B cell (primary cell): ENCODE measurements around the gene ADK. TPM values are rescaled to one million over a fixed set of nuclear protein-coding genes. Genes with fewer than 3 reads are reported as not detected.

Experiments
- ATAC-seq: fragments of 200-7000 bp; cut with Tn5 transposase; one replicate; pipeline ENCODE4 v1.10.0; 2021; ENCODE audit warnings: low read depth, mild to moderate bottlenecking, moderate number of reproducible peaks, moderate library complexity
- CTCF ChIA-PET: fragments of 350-600 bp; sonication (Branson Sonifier 250); formaldehyde crosslinking; loops from one replicate; lab custom pipeline; 2021; ENCODE audit warnings: antibody characterized with exemption, inconsistent platforms; lab: Charles Lee
- POLR2A ChIA-PET: fragments of 350-600 bp; sonication (Branson Sonifier 250); formaldehyde crosslinking; loops from one replicate; lab custom pipeline; 2021; ENCODE audit warnings: antibody characterized with exemption; lab: Charles Lee
- DNase-seq: peaks from one replicate; pipeline ENCODE4 v3.0.0; 2013
- H2AFZ ChIP-seq: 2 replicates; pipeline ENCODE4 v1.6.1; 2012; ENCODE audit warnings: mild to moderate bottlenecking, low read depth, low read length; ENCODE audit not compliant: insufficient read depth, poor library complexity, severe bottlenecking
- H3K27ac ChIP-seq, 2 donors: 1 replicate in 1 of 2; 2 replicates in 1 of 2; pipeline ENCODE4 v1.5.1; 2012 to 2013; ENCODE audit warnings: low read length in 2 of 2, mild to moderate bottlenecking in 2 of 2, moderate library complexity in 1 of 2
- H3K27me3 ChIP-seq, 4 experiments: fragments of 200-600 bp in 1 of 4; sonication (generic) in 1 of 4; replicated peaks in 1 of 4; 1 replicate in 2 of 4; 2 replicates in 2 of 4; pipeline versions ENCODE4 v1.6.1 to v1.7.0; 2013 to 2016; ENCODE audit warnings: low read length in 3 of 4, mild to moderate bottlenecking in 2 of 4, mixed read lengths in 1 of 4, moderate library complexity in 1 of 4; ENCODE audit not compliant: insufficient read depth in 4 of 4, control insufficient read depth in 3 of 4; ENCODE audit errors: control extremely low read depth in 1 of 4
- H3K36me3 ChIP-seq, 2 experiments: replicated peaks in 1 of 2; 1 replicate in 1 of 2; 2 replicates in 1 of 2; pipeline versions ENCODE4 v1.6.1 to v1.7.1; 2013; ENCODE audit warnings: low read length in 1 of 2; ENCODE audit not compliant: insufficient read depth in 2 of 2, control insufficient read depth in 1 of 2; ENCODE audit errors: control extremely low read depth in 1 of 2, extremely low read depth in 1 of 2
- H3K4me1 ChIP-seq, 2 donors: fragments of 200-600 bp in 1 of 2; sonication (generic) in 1 of 2; 1 replicate in 1 of 2; 2 replicates in 1 of 2; pipeline versions ENCODE4 v1.5.1 to v1.6.1; 2013 to 2017; ENCODE audit warnings: low read length in 2 of 2; ENCODE audit not compliant: control insufficient read depth in 2 of 2, insufficient read depth in 2 of 2
- H3K4me2 ChIP-seq: replicated peaks from 2 replicates; pipeline ENCODE3; 2012; ENCODE audit warnings: mild to moderate bottlenecking, low read depth, low read length; ENCODE audit not compliant: poor library complexity, severe bottlenecking
- H3K4me3 ChIP-seq, 5 experiments: fragments of 200-600 bp in 1 of 5; sonication (generic) in 1 of 5; 1 replicate in 3 of 5; 2 replicates in 2 of 5; pipeline versions ENCODE4 v1.5.1 to v1.7.0; 2011 to 2016; ENCODE audit warnings: low read length in 4 of 5, mild to moderate bottlenecking in 4 of 5, low read depth in 2 of 5, control low read depth in 1 of 5, moderate library complexity in 1 of 5; ENCODE audit not compliant: insufficient read depth in 1 of 5; ENCODE audit errors: control extremely low read depth in 1 of 5, extremely low read depth in 1 of 5
- H3K79me2 ChIP-seq: fragments of 200-600 bp; sonication (generic); one replicate; pipeline ENCODE4 v1.6.0; 2016; ENCODE audit warnings: low read length; ENCODE audit not compliant: control insufficient read depth, insufficient read depth
- H3K9ac ChIP-seq: fragments of 200-600 bp; sonication (generic); 2 replicates; pipeline ENCODE4 v1.6.1; 2017; ENCODE audit warnings: mild to moderate bottlenecking, low read length, moderate library complexity
- H3K9me3 ChIP-seq, 3 donors: one replicate each; pipeline versions ENCODE4 v1.6.1 to v1.7.1; 2013; ENCODE audit warnings: low read length in 2 of 3; ENCODE audit not compliant: control insufficient read depth in 2 of 3, insufficient read depth in 1 of 3; ENCODE audit errors: control extremely low read depth in 1 of 3
- H4K20me1 ChIP-seq: 2 replicates; pipeline ENCODE4 v1.6.0; 2012; ENCODE audit warnings: mild to moderate bottlenecking, low read length; ENCODE audit not compliant: insufficient read depth, control insufficient read depth, poor library complexity, severe bottlenecking
- H3K27ac Mint-ChIP-seq: one replicate; pipeline ENCODE4 v1.8.0; 2021; ENCODE audit warnings: mixed read lengths
- H3K27me3 Mint-ChIP-seq: one replicate; pipeline ENCODE4 v1.8.0; 2021; ENCODE audit warnings: mixed read lengths
- H3K4me1 Mint-ChIP-seq: one replicate; pipeline ENCODE4 v1.8.0; 2021; ENCODE audit warnings: mixed read lengths
- H3K4me3 Mint-ChIP-seq: one replicate; pipeline ENCODE4 v1.8.0; 2021; ENCODE audit warnings: mixed read lengths
- H3K9me3 Mint-ChIP-seq: one replicate; pipeline ENCODE4 v1.8.0; 2022; ENCODE audit warnings: mixed read lengths; ENCODE audit not compliant: insufficient read depth
- EZH2 ChIP-seq: IDR thresholded peaks from 2 replicates; pipeline ENCODE4 v1.6.1; 2012; ENCODE audit warnings: borderline replicate concordance, low read depth, mild to moderate bottlenecking, moderate library complexity, low read length; ENCODE audit not compliant: insufficient read depth, poor library complexity, severe bottlenecking
- WGBS: methylation state at CpG from one replicate; pipeline ENCODE4 v1.1.5; 2013; ENCODE audit warnings: missing lambda C conversion rate; ENCODE audit not compliant: insufficient coverage; 5-methylcytosine and 5-hydroxymethylcytosine counted together
- intact Hi-C: fragments of 100-400 bp; cut with micrococcal nuclease; formaldehyde crosslinking; loops from one replicate; pipeline ENCODE4 v1.10.0; 2022
- polyA plus RNA-seq: library from polyadenylated mRNA; depleted of rRNA; stranded (reverse); fragments of >200 nt; gene quantifications from 2 replicates; pipeline ENCODE4 v1.2.3, GENCODE V29; 2012
- total RNA-seq, 2 donors: library from RNA; stranded (reverse); fragments of 120-200 nt in 1 of 2; gene quantifications; 1 replicate in 1 of 2; 2 replicates in 1 of 2; pipeline versions ENCODE4 v1.2.3 to v1.2.4, GENCODE V29; 2013 to 2022
- TF ChIP-seq, protein P1 (sequence below): fragments of 200-600 bp; IDR thresholded peaks from one replicate; pipeline ENCODE4 v1.8.0; 2022; ENCODE audit warnings: antibody characterized with exemption, mild to moderate bottlenecking

ADK gene
- total and polyA plus RNA-seq, 2 donors (not counting 1 experiment from before 2014, with no cell fraction given), result 37.2 to 52.6 TPM

DNA sequence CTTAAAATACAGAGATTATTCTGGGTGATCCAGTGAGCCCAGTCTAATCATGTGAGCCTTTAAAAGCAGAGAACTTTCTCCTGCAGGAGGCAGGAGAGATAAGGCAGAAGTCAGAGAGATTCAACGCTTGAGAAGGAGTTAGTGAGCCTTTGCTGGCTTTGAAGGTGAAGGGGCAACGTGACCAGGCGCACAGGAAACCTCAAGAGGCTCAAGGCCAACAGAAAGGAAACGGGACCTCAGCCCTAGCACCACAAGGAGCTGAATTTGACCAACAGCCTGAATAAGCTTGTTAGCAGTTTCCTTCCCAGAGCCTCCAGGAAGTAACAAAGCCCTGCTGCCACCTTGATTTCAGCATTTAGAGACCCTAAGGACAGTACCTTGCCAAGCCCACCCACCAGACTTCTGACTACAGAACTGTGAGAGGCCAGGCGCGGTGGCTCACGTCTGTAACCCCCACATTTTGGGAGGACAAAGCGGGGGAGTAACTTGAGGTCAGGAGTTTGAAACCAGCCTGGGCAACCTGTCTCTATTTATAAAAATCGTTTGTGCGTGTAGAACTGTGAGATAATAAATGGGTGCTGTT is 588.1 kb downstream of the ADK start:
- H3K9me3 ChIP-seq, result peaks cover 0 to under 1% (median 0%) of the 10 kb centered on the region in 3 donors
- no peaks in the 10 kb centered on the region for H3K27me3 ChIP-seq
- no peaks in the 10 kb centered on the region for H3K36me3 ChIP-seq
- H3K4me3 ChIP-seq, result peak overlapping the region in 3 of 5 experiments; percentile 10 to 33 (median 25)
- H3K27ac Mint-ChIP-seq, result peak overlapping the region; percentile 75
- 2% methylated on average over 8 of the region's 10 CpGs for WGBS
- peak overlapping the region; percentile 59 for H3K4me2 ChIP-seq
- peaks cover 21 to 23% of the 10 kb centered on the region in 2 donors for H3K4me1 ChIP-seq
- peak; percentile 64 for DNase-seq
- ChIA-PET CTCF (interaction anchor here (0.5 to 4.1 kb wide), 12 partner anchors 20 to 463 kb away, joined by 3 to 49 read pairs (median 4); no protein-coding TSS in a partner anchor), POLR2A (interaction anchor here (1.6 kb wide), 1 partner anchor 87 kb away, joined by 3 read pairs; the partner anchor contains the start of gene KAT6B)
- H3K27ac ChIP-seq, result peak overlapping the region; percentile 15 to 37
- ATAC-seq, result peak; percentile 69
- no peaks in the 10 kb centered on the region for H3K27me3 Mint-ChIP-seq
- peaks cover 25% of the 10 kb centered on the region for H3K4me1 Mint-ChIP-seq
- peak overlapping the region; percentile 62 for H2AFZ ChIP-seq
- no peaks in the 10 kb centered on the region for H3K79me2 ChIP-seq
- H3K4me3 Mint-ChIP-seq, result peak overlapping the region; percentile 66
- intact Hi-C loops, result loop anchor here (1.0 to 10.0 kb wide), 3 partner anchors 86 to 356 kb away; partner anchors contain the start of gene KAT6B
- no peaks in the 10 kb centered on the region for H4K20me1 ChIP-seq
- H3K9ac ChIP-seq, result peak overlapping the region; percentile 46
- H3K9me3 Mint-ChIP-seq, result no peaks in the 10 kb centered on the region
- TF ChIP-seq, protein P1, sequence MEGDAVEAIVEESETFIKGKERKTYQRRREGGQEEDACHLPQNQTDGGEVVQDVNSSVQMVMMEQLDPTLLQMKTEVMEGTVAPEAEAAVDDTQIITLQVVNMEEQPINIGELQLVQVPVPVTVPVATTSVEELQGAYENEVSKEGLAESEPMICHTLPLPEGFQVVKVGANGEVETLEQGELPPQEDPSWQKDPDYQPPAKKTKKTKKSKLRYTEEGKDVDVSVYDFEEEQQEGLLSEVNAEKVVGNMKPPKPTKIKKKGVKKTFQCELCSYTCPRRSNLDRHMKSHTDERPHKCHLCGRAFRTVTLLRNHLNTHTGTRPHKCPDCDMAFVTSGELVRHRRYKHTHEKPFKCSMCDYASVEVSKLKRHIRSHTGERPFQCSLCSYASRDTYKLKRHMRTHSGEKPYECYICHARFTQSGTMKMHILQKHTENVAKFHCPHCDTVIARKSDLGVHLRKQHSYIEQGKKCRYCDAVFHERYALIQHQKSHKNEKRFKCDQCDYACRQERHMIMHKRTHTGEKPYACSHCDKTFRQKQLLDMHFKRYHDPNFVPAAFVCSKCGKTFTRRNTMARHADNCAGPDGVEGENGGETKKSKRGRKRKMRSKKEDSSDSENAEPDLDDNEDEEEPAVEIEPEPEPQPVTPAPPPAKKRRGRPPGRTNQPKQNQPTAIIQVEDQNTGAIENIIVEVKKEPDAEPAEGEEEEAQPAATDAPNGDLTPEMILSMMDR, result peak; percentile 54
- TF ChIP-seq EZH2, result no peak

DNA sequence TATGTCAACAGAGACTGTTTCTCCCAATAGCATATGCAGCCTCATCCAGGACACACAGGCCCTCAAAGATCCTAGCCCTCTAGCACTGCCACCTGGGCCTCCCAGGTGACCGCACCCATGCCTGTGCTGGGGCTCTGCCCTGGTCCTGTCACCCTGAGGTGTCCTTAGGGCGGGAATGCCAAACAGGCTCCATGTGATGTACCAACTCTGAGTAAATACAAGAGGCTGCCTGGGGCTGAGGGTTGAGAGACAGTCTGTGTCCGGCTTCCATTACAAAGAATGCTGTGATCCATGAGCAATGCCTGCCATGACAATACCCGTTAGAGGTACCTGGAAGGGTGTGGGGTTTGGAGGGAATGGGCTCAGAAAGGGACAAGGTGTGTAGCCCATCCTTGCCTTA is 592.4 kb downstream of the ADK start:
- no peaks in the 10 kb centered on the region for H3K27me3 ChIP-seq
- H3K79me2 ChIP-seq, result no peaks in the 10 kb centered on the region
- H2AFZ ChIP-seq, result no peak overlapping the region
- Mint-ChIP-seq H3K9me3 (no peaks in the 10 kb centered on the region), H3K27ac (no peak overlapping the region), H3K27me3 (no peaks in the 10 kb centered on the region), H3K4me1 (peaks cover 18% of the 10 kb centered on the region), H3K4me3 (no peak overlapping the region)
- ChIA-PET POLR2A (no interaction called here), CTCF (no interaction called here)
- H3K27ac ChIP-seq, result no peak overlapping the region
- H4K20me1 ChIP-seq, result no peaks in the 10 kb centered on the region
- intact Hi-C loops, result no loop called here
- no peak for DNase-seq
- peaks cover 13 to 16% of the 10 kb centered on the region in 2 donors for H3K4me1 ChIP-seq
- no peak for ATAC-seq
- WGBS, result 100% methylated on average over 3 of the region's 4 CpGs
- H3K36me3 ChIP-seq, result no peaks in the 10 kb centered on the region
- no peaks in the 10 kb centered on the region for H3K9me3 ChIP-seq
- no peak overlapping the region for H3K4me2 ChIP-seq
- no peak overlapping the region for H3K9ac ChIP-seq
- TF ChIP-seq, protein P1, result no peak
- no peak for TF ChIP-seq EZH2
- no peak overlapping the region for H3K4me3 ChIP-seq
